ENCODE results near the gene GNB1. TPM values are rescaled to one million over a fixed set of nuclear protein-coding genes. Genes with fewer than 3 reads are reported as not detected.

Gene GNB1
- total and polyA plus RNA-seq, 9 of the 15 experiments (the other 6 are each of a cell fraction or from before 2014, with no cell fraction given) = 34.3 to 388 (median 114) TPM

- TF ChIP-seq BCLAF1 (IDR thresholded peaks at IDR 0.05; ENCODE audit: borderline replicate concordance in 1 of 2, control insufficient read depth in 1 of 2, low read depth in 2 of 2, low read length in 1 of 2) (no peak), TCF15 (CRISPR knock-in tag; IDR thresholded peaks at IDR 0.05) (no peak), ZNF347 (CRISPR knock-in tag; IDR thresholded peaks at IDR 0.05; ENCODE audit: low read depth) (no peak), ZBTB7A (IDR thresholded peaks at IDR 0.05; ENCODE audit: borderline replicate concordance, control insufficient read depth, low read depth, low read length) (peak; percentile 74; the same call in 1 of the 2 replicates), JUND (IDR thresholded peaks at IDR 0.05; ENCODE audit: borderline replicate concordance, low read depth, low read length) (peak; percentile 77), JUND (tag; IDR thresholded peaks at IDR 0.05; ENCODE audit: borderline replicate concordance, low read depth, low read length) (peak; percentile 66; the same call in 1 of the 3 replicates), DIDO1 (tag; IDR thresholded peaks at IDR 0.05; ENCODE audit: low read depth) (no peak), KDM5B (IDR thresholded peaks at IDR 0.05; ENCODE audit: insufficient replicate concordance, low read depth, low read length) (no peak), IRF2 (CRISPR knock-in tag; IDR thresholded peaks at IDR 0.05) (no peak), RBM34 (IDR thresholded peaks at IDR 0.05; ENCODE audit: borderline replicate concordance, insufficient read depth, low read length) (no peak), ZC3H11A (IDR thresholded peaks at IDR 0.05; ENCODE audit: low read depth, low read length) (no peak), ATF7 (IDR thresholded peaks at IDR 0.05) (peak; percentile 81), ZFP1 (CRISPR knock-in tag; IDR thresholded peaks at IDR 0.05) (no peak), BRD4 (IDR thresholded peaks at IDR 0.05) (no peak), MAFG (tag; conservative IDR thresholded peaks at IDR 0.05) (no peak), ZEB2 (IDR thresholded peaks at IDR 0.05) (no peak), VEZF1 (CRISPR knock-in tag; IDR thresholded peaks at IDR 0.05) (no peak), ZNF280A (IDR thresholded peaks at IDR 0.05; ENCODE audit: low read depth, partially characterized antibody) (no peak)
Observed at GRCh38 chr1:1906185-1907097, 15.6 kb upstream of the GNB1 start (continued).
